Activated gamma-delta T cell treated with anti-CD3 and anti-CD28 coated beads, Interleukin-2, amount 50 U/mL, for 16 hours (primary cell): Measurements from ENCODE around the gene MCM3AP.
"Not testable (repeated sequence)": the region's sequence is repeated elsewhere in the genome, so short reads cannot be mapped to it uniquely, and the experiment has no call there.

Experiments
- DNase-seq: peaks from one replicate; pipeline ENCODE4 v3.0.0-alpha.2; 2020; ENCODE audit warnings: low read depth

The MCM3AP gene

DNA sequence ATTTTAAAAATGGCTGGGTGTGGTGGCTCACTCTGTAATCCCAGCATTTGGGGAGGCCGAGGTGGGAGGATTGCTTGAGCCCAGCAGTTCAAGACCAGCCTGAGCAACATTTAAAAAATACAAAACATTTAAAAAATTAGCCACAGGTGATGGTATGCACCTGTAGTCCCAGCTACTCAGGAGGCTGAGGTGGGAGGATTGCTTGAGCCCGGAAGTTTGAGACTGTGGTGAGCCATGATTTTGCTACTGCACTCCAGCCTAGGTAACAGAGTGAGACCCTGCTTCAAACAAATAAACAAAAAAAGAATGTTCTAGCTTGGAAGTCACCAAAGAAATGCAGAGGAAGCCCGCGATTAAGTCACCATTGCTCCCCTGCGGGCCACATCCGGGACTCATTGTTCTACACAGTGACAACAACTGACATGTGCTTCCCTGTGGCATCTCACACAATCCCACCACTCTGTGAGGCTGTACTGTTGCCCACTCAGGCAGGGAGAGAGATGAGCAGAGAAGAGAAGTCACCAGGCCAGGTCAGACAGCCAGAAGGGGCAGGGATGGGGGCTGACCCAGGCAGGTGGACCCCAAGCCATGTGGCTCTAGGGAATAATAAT is 82.7 kb downstream of the MCM3AP start:
- no peak for DNase-seq

GRCh38 chr21:46200877-46201803 is 84.3 kb downstream of the MCM3AP start:
- not testable (repeated sequence) for DNase-seq

GRCh38 chr21:46199436-46200373 is 85.7 kb downstream of the MCM3AP start:
- DNase-seq, result no peak

- DNase-seq, result no peak
Measured at GRCh38 chr21:46196733-46197132, 88.7 kb downstream of the MCM3AP start.

DNA sequence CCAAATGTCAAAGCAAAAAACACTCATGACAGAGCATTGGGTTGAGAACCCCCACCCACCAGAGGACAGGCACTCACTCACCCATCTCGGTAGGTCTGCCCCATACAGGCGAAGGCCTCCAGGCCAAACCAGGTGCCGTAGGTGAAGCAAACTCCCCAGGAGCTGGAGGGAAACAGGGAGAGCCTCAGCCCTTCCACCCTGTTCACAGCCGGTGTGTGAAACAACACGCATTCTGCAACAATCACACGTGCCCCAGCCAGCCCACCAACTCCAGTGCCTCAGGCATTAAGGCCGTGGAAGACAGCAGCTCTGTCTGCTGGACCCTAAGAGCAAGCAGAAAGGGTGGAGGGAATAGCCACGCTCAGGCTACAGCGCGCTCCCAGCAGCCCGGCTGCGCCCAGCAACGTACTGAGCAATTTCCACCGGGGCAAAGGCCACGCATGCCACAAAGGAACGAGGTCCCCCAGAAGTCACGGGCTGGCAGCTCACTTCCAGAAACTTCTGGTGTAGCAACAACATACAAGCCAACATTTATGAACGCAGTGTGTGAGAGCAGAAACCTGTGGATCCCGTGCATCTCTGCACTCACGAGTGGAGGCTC is 89.7 kb downstream of the MCM3AP start:
- DNase-seq, result no peak

DNA sequence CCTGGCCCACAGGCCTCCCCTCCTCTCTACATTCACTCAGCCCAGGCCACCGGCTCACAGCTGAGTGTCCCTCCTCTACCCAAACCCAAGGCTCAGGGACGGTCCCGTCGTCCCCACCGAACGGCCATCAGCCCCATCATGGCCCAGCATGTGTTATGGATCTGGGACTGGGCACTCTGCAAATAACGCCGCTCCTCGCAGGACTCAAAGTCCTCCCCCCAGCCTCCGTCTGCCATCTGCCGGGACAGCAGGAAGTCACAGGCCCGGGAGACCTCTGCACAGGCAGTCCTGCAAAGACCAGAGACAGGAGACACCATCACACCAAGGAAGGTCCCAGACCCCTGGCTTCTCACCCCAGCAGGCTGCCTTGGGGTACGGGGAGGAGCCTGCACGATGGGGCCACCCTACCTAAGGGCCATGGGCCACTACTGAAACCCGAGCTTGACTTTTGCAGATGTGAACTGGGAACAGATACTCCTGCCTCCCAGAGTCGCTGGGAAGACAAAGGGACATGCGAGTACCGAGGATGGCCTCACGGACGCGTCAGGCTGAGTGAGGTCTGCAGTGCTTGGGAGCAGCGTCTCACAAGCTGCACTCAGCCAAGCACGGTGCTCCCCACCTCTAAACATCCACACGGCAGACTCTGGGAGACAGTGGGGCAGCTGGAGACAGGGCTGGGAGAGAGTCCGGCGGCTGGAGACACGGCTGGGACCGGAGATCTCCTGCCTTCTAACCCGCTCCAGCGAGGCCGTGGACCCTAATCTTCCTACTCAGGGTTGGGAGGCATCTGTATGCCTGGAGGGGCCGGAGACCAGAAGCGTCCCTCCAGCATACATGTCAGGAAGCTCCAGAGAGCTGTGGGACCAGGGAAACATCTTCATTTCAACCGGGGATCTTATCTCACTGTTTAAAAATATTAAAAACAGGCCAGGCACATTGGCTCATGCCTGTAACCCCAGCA is 90.8 kb downstream of the MCM3AP start:
- no peak for DNase-seq

GRCh38 chr21:46193829-46194373 is 91.5 kb downstream of the MCM3AP start:
- DNase-seq, result no peak

DNA sequence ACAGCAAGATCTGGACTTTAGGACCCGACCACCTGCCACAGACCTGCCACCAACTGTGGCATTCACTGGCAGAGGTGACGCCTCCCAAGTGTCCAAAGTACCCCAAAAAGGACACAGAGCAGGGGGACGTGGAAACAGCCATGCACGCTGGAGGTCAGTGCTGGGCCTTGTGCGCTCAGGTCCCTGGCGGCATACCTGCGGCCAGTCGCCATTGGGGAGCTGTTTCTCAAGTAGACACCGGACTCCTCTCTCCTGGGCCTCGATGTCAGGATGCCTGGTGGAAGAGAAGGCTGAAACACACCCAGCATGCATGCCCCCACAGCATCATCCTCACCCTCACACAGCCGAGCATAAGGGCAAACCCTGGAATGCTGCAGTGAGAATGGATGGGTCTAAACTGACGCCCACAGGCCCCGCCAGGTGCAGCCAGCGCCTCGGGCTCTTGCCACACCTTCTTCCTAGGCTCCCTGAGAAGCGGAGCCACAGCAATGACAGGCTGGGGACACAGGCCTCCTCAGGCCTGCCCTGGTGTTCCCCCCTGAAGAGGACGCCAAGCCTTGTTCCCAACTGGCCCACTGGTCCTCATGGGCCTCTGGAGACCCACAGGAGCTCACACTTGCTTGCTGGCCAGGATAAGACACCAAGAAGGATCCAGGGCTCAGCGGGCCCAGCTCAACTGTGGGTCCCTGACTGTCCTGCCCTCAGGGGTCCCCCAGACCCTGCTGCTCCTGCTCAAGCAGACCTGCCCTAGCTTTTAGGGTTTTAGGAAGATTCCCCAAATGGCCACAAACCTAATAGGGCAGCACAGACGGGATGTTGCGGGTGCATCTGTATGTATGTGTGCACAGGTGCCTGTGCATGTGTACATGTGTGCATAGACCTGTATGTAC is 93.5 kb downstream of the MCM3AP start:
- DNase-seq, result no peak

- DNase-seq, result no peak
Measured at GRCh38 chr21:46191257-46191685, 94.1 kb downstream of the MCM3AP start.

GRCh38 chr21:46190491-46191131 is 94.8 kb downstream of the MCM3AP start:
- DNase-seq, result no peak

GRCh38 chr21:46189959-46190490 is 95.4 kb downstream of the MCM3AP start:
- DNase-seq, result no peak

- DNase-seq, result no peak
Measured at GRCh38 chr21:46189213-46189958, 96.0 kb downstream of the MCM3AP start.

- no peak for DNase-seq
Measured at GRCh38 chr21:46188226-46189212, 96.9 kb downstream of the MCM3AP start.

GRCh38 chr21:46187814-46188213 is 97.6 kb downstream of the MCM3AP start:
- DNase-seq, result no peak

- no peak for DNase-seq
Measured at GRCh38 chr21:46187261-46187660, 98.2 kb downstream of the MCM3AP start.

GRCh38 chr21:46185716-46186115 is 99.7 kb downstream of the MCM3AP start:
- no peak for DNase-seq
